K562 (cell line): ENCODE measurements around the gene DKK1. TPM values are rescaled to one million over a fixed set of nuclear protein-coding genes. Genes with fewer than 3 reads are reported as not detected.

Experiments used
- ATAC-seq: fragments of 200-7000 bp; cut with Tn5 transposase; 3 replicates; pipeline ENCODE4 v1.9.1; 2020; ENCODE audit warnings: moderate library complexity
- BruUV-seq: library from RNA; stranded (reverse); fragments of 400-500 nt; replicated peaks from 2 replicates; lab custom pipeline; 2021; lab: Mats Ljungman, UMichigan
- CTCF ChIA-PET: fragments of 300-600 bp; formaldehyde crosslinking; extraction: SDS; loops from one replicate; lab custom pipeline; 2021; ENCODE audit warnings: low intra/inter-chr PET ratio; lab: Yijun Ruan, JAX
- POLR2A ChIA-PET: fragments of 300-600, 350-650 bp; sonication (Branson Sonifier 250); formaldehyde crosslinking; extraction: SDS; loops from one replicate; lab custom pipeline; 2021; ENCODE audit warnings: antibody characterized with exemption, inconsistent platforms; lab: Yijun Ruan, JAX
- DNase-seq, 4 experiments: peaks; one replicate each; pipeline versions ENCODE4 v3.0.0 to v3.0.0-alpha.2; 2011 to 2018; ENCODE audit warnings: low spot score in 3 of 4, mixed read lengths in 3 of 4; ENCODE audit errors: extremely low read depth in 1 of 4
- FAIRE-seq: peaks from 2 replicates; lab custom pipeline; 2011; peaks lifted over from hg19 to GRCh38; lab: Jason Lieb, UNC
- H2AFZ ChIP-seq: 2 replicates; pipeline ENCODE4 v1.6.0; 2011; ENCODE audit warnings: low read depth, low read length, control low read depth, inconsistent platforms
- H3K27ac ChIP-seq: fragments of 200-600 bp; 3 replicates; pipeline ENCODE4 v1.8.0; 2011; ENCODE audit warnings: low read depth, mild to moderate bottlenecking, control low read depth, inconsistent platforms, low read length, moderate library complexity, mixed read lengths; ENCODE audit errors: extremely low read depth
- H3K27me3 ChIP-seq, 2 experiments: fragments of 300-600 bp in 1 of 2; 2 replicates in 1 of 2; 3 replicates in 1 of 2; pipeline versions ENCODE4 v1.6.0 to v1.8.0; 2011; ENCODE audit warnings: inconsistent platforms in 2 of 2, low read length in 2 of 2, mild to moderate bottlenecking in 1 of 2, mixed read lengths in 1 of 2, moderate library complexity in 1 of 2; ENCODE audit not compliant: control insufficient read depth in 2 of 2, insufficient read depth in 2 of 2
- H3K36me3 ChIP-seq: fragments of 300-600 bp; 3 replicates; pipeline ENCODE4 v1.8.0; 2011; ENCODE audit warnings: mild to moderate bottlenecking, low read length, inconsistent platforms; ENCODE audit not compliant: control insufficient read depth, insufficient read depth
- H3K4me1 ChIP-seq, 2 experiments: fragments of 200-600 bp in 1 of 2; replicated peaks in 1 of 2; 2 replicates in 1 of 2; 3 replicates in 1 of 2; pipeline versions ENCODE4 v1.5.1 to v1.8.0; 2011; ENCODE audit warnings: inconsistent platforms in 2 of 2, low read length in 2 of 2, mild to moderate bottlenecking in 1 of 2, mixed read lengths in 1 of 2, moderate library complexity in 1 of 2; ENCODE audit not compliant: control insufficient read depth in 2 of 2, insufficient read depth in 2 of 2
- H3K4me2 ChIP-seq: 2 replicates; pipeline ENCODE4 v1.6.1; 2011; ENCODE audit warnings: low read length, control low read depth, inconsistent platforms, mixed read lengths; ENCODE audit not compliant: insufficient read depth
- H3K4me3 ChIP-seq: fragments of 200-600 bp; sonication (generic), shearing (Covaris generic); 2 replicates; pipeline ENCODE4 v1.5.1; 2016; ENCODE audit warnings: control low read depth, inconsistent platforms
- H3K79me2 ChIP-seq: fragments of 200-600 bp; 3 replicates; pipeline ENCODE4 v1.8.0; 2011; ENCODE audit warnings: low read length, inconsistent platforms; ENCODE audit not compliant: control insufficient read depth, insufficient read depth
- H3K9ac ChIP-seq, 2 experiments: 2 replicates each; pipeline versions ENCODE4 v1.6.0 to v1.6.1; 2011; ENCODE audit warnings: low read depth in 2 of 2, low read length in 2 of 2, control low read depth in 1 of 2, inconsistent platforms in 1 of 2, mild to moderate bottlenecking in 1 of 2, mixed read lengths in 1 of 2; ENCODE audit not compliant: insufficient read depth in 1 of 2
- H3K9me1 ChIP-seq: one replicate; pipeline ENCODE4 v1.6.0; 2011; ENCODE audit warnings: inconsistent platforms, mild to moderate bottlenecking, low read length, moderate library complexity; ENCODE audit not compliant: control insufficient read depth, insufficient read depth
- H3K9me3 ChIP-seq: replicated peaks from 2 replicates; pipeline ENCODE4 v1.5.1; 2011; ENCODE audit warnings: low read depth, low read length, inconsistent platforms; ENCODE audit not compliant: control insufficient read depth, insufficient read depth
- H4K20me1 ChIP-seq: replicated peaks from 2 replicates; pipeline ENCODE4 v1.6.1; 2011; ENCODE audit warnings: low read length, inconsistent platforms, mixed read lengths; ENCODE audit not compliant: control insufficient read depth, insufficient read depth
- CSDE1 ChIP-seq, 2 experiments: fragments of 450-650 bp; IDR thresholded peaks; 2 replicates each; pipeline ENCODE4 v1.6.1; 2016; ENCODE audit warnings: mild to moderate bottlenecking in 1 of 2
- MBD2 ChIP-seq: sonication (generic); IDR thresholded peaks from 2 replicates; pipeline ENCODE4 v1.6.1; 2016; ENCODE audit warnings: low read depth, borderline replicate concordance
- NFRKB ChIP-seq: fragments of 450-650 bp; IDR thresholded peaks from 2 replicates; pipeline ENCODE4 v1.6.1; 2016; ENCODE audit warnings: low read depth
- NR2F6 ChIP-seq: fragments of 450-650 bp; formaldehyde crosslinking; IDR thresholded peaks from 2 replicates; pipeline ENCODE4 v1.4.0; 2020; ENCODE audit warnings: mild to moderate bottlenecking
- POLR2H ChIP-seq: IDR thresholded peaks from 2 replicates; pipeline ENCODE4 v1.6.1; 2016; ENCODE audit warnings: missing genetic modification characterization, low read depth, mild to moderate bottlenecking, control low read depth, missing compliant biosample characterization, moderate library complexity
- ZNF24 ChIP-seq: fragments of 450-650 bp; IDR thresholded peaks from 2 replicates; pipeline ENCODE4 v1.6.1; 2016
- ZNF263 ChIP-seq: sonication (generic); formaldehyde crosslinking; IDR thresholded peaks from 2 replicates; pipeline ENCODE4 v1.8.0; 2022; ENCODE audit warnings: mild to moderate bottlenecking, missing genetic modification reagents, borderline replicate concordance
- ZNF780A ChIP-seq: fragments of 250-450 bp; sonication (Bioruptor Pico); IDR thresholded peaks from 2 replicates; pipeline ENCODE4 v1.5.0; 2021; ENCODE audit warnings: mild to moderate bottlenecking
- WGBS: fragments of 100-300 bp; shearing (Covaris generic); methylation state at CpG from one replicate; pipeline ENCODE4 v1.1.6; 2016; ENCODE audit warnings: low coverage, mixed read lengths; ENCODE audit not compliant: insufficient coverage; ENCODE audit errors: missing lambda C conversion rate; 5-methylcytosine and 5-hydroxymethylcytosine counted together
- in situ Hi-C: fragments of 300-500 bp; cut with MboI; formaldehyde crosslinking; loops from 4 replicates; pipeline ENCODE4 v1.15.0; 2018; ENCODE audit warnings: inconsistent platforms, mixed read lengths
- intact Hi-C: fragments of 100-400 bp; cut with micrococcal nuclease; formaldehyde crosslinking; loops from 2 replicates; pipeline ENCODE4 v1.14.2; 2022
- polyA plus RNA-seq, 8 experiments: library from polyadenylated mRNA; depleted of rRNA in 4 of 8; stranded (reverse) in 5 of 8; unstranded in 3 of 8; fragments of >200 nt; fragmentation: Nextera tagmentation in 2 of 8; fragmentation: Illumina TruSeq in 1 of 8; extraction: Ambion mirVana in 2 of 8; extraction: Trizol in 1 of 8; gene quantifications; 2 replicates each; pipeline versions ENCODE4 v1.2.1 to v1.2.3, GENCODE V29; 2011 to 2014; ENCODE audit warnings: inconsistent platforms in 1 of 8, missing spikeins in 1 of 8
- total RNA-seq, 7 experiments: library from RNA; depleted of rRNA in 6 of 7; stranded (reverse); fragments of >200 nt in 6 of 7; fragmentation: Illumina TruSeq in 2 of 7; extraction: Trizol in 2 of 7; gene quantifications; 2 replicates each; pipeline versions ENCODE4 v1.2.1 to v1.2.3, GENCODE V29; 2011 to 2021; ENCODE audit warnings: low replicate concordance in 1 of 7
- TF ChIP-seq, protein P1 (sequence below): sonication (generic); formaldehyde crosslinking; IDR thresholded peaks from 2 replicates; pipeline ENCODE4 v1.8.0; 2022; ENCODE audit warnings: missing genetic modification reagents, mild to moderate bottlenecking, borderline replicate concordance
- TF ChIP-seq, protein P2 (sequence below): fragments of 450-650 bp; IDR thresholded peaks from 2 replicates; pipeline ENCODE4 v1.6.1; 2016; ENCODE audit warnings: low read depth, mild to moderate bottlenecking, moderate library complexity
- TF ChIP-seq, protein P3 (sequence below): sonication (generic); formaldehyde crosslinking; IDR thresholded peaks from 2 replicates; pipeline ENCODE4 v1.8.1; 2023; ENCODE audit warnings: mild to moderate bottlenecking, missing genetic modification reagents
- TF ChIP-seq, protein P4 (sequence below): fragments of 200-800 bp; sonication (Bioruptor generic); IDR thresholded peaks from 2 replicates; pipeline ENCODE4 v1.6.1; 2017; ENCODE audit warnings: missing genetic modification characterization, missing compliant biosample characterization

Gene DKK1
- total and polyA plus RNA-seq, 9 of the 15 experiments (the other 6 are each of a cell fraction or from before 2014, with no cell fraction given) = 0.13 TPM; not detected in 8

DNA sequence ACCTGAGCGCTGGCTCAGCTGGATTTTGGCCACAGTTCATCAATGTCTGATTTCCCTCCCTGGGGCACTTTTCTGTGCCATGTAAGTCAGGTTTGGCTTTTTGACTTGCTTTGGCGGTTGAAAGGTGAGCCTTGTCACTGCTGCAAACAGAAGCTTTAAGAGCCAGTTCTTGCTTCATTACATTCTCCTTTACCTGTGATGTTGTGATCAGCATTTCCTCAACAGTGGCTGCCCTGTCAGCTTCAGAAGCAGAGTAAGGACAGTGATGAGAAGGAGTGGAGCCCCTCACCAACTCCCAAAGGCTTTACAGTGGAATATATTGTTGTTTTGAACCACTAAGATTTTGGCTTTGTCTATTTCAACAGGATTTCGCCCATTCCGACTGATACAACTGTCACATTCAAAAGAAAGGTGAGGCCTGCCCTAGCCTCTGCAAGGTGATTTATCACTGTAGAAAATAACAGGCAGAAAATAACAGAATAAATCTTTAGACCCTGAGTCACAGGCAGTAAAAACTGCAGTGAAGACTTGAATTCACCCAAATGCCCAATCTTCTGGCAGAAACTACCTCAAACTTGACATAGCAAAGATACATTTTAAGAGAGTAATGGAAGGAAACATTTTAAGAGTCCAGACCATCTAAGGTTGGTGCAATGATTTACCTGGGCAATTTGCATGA lies 13.3 kb upstream of the DKK1 start:
- ATAC-seq (no peak), DNase-seq (no peak), FAIRE-seq (no peak)
- POLR2A ChIA-PET = no interaction called here
- in situ Hi-C loops = no loop called here
- BruUV-seq = no TSS peak
- intact Hi-C loops = no loop called here
- TF ChIP-seq, protein P1, sequence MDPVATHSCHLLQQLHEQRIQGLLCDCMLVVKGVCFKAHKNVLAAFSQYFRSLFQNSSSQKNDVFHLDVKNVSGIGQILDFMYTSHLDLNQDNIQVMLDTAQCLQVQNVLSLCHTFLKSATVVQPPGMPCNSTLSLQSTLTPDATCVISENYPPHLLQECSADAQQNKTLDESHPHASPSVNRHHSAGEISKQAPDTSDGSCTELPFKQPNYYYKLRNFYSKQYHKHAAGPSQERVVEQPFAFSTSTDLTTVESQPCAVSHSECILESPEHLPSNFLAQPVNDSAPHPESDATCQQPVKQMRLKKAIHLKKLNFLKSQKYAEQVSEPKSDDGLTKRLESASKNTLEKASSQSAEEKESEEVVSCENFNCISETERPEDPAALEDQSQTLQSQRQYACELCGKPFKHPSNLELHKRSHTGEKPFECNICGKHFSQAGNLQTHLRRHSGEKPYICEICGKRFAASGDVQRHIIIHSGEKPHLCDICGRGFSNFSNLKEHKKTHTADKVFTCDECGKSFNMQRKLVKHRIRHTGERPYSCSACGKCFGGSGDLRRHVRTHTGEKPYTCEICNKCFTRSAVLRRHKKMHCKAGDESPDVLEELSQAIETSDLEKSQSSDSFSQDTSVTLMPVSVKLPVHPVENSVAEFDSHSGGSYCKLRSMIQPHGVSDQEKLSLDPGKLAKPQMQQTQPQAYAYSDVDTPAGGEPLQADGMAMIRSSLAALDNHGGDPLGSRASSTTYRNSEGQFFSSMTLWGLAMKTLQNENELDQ = no peak
- TF ChIP-seq, protein P2, sequence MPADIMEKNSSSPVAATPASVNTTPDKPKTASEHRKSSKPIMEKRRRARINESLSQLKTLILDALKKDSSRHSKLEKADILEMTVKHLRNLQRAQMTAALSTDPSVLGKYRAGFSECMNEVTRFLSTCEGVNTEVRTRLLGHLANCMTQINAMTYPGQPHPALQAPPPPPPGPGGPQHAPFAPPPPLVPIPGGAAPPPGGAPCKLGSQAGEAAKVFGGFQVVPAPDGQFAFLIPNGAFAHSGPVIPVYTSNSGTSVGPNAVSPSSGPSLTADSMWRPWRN = no peak
- TF ChIP-seq ZNF24 = no peak
- TF ChIP-seq, protein P3, sequence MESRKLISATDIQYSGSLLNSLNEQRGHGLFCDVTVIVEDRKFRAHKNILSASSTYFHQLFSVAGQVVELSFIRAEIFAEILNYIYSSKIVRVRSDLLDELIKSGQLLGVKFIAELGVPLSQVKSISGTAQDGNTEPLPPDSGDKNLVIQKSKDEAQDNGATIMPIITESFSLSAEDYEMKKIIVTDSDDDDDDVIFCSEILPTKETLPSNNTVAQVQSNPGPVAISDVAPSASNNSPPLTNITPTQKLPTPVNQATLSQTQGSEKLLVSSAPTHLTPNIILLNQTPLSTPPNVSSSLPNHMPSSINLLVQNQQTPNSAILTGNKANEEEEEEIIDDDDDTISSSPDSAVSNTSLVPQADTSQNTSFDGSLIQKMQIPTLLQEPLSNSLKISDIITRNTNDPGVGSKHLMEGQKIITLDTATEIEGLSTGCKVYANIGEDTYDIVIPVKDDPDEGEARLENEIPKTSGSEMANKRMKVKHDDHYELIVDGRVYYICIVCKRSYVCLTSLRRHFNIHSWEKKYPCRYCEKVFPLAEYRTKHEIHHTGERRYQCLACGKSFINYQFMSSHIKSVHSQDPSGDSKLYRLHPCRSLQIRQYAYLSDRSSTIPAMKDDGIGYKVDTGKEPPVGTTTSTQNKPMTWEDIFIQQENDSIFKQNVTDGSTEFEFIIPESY (CRISPR knock-in tag) = no peak
- TF ChIP-seq NR2F6 (CRISPR knock-in tag) = no peak
- no peak for TF ChIP-seq POLR2H
- TF ChIP-seq ZNF263 (CRISPR knock-in tag) = no peak
- no peak for TF ChIP-seq MBD2
- TF ChIP-seq, protein P4, sequence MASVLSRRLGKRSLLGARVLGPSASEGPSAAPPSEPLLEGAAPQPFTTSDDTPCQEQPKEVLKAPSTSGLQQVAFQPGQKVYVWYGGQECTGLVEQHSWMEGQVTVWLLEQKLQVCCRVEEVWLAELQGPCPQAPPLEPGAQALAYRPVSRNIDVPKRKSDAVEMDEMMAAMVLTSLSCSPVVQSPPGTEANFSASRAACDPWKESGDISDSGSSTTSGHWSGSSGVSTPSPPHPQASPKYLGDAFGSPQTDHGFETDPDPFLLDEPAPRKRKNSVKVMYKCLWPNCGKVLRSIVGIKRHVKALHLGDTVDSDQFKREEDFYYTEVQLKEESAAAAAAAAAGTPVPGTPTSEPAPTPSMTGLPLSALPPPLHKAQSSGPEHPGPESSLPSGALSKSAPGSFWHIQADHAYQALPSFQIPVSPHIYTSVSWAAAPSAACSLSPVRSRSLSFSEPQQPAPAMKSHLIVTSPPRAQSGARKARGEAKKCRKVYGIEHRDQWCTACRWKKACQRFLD (CRISPR knock-in tag) = no peak
- TF ChIP-seq CSDE1 (IDR thresholded peaks at IDR 0.05) = no peak
- no peak for TF ChIP-seq ZNF780A (CRISPR knock-in tag)
- no peak for TF ChIP-seq NFRKB
- H3K4me1 ChIP-seq = no peaks in the 10 kb centered on the region
- H3K9ac ChIP-seq = no peak overlapping the region
- CTCF ChIA-PET = no interaction called here
- H3K9me1 ChIP-seq = no peaks in the 10 kb centered on the region
- 0% methylated on average over 4 of the region's 4 CpGs for WGBS
- H3K27ac ChIP-seq = no peak overlapping the region
- H4K20me1 ChIP-seq = no peaks in the 10 kb centered on the region
- H3K36me3 ChIP-seq = no peaks in the 10 kb centered on the region
- H3K9me3 ChIP-seq = no peaks in the 10 kb centered on the region; the same call in none of the 2 replicates
- H3K79me2 ChIP-seq = no peaks in the 10 kb centered on the region
- no peaks in the 10 kb centered on the region for H3K27me3 ChIP-seq
- no peak overlapping the region for H3K4me2 ChIP-seq
- H2AFZ ChIP-seq = no peak overlapping the region
- no peak overlapping the region for H3K4me3 ChIP-seq
